B cell (primary cell): Measurements from ENCODE around the gene HHIPL1. TPM values are rescaled to one million over a fixed set of nuclear protein-coding genes. Genes with fewer than 3 reads are reported as not detected.

Experiments
- ATAC-seq: fragments of 200-7000 bp; cut with Tn5 transposase; one replicate; pipeline ENCODE4 v1.10.0; 2021; ENCODE audit warnings: low read depth, mild to moderate bottlenecking, moderate number of reproducible peaks, moderate library complexity
- CTCF ChIA-PET: fragments of 350-600 bp; sonication (Branson Sonifier 250); formaldehyde crosslinking; loops from one replicate; lab custom pipeline; 2021; ENCODE audit warnings: antibody characterized with exemption, inconsistent platforms; lab: Charles Lee
- POLR2A ChIA-PET: fragments of 350-600 bp; sonication (Branson Sonifier 250); formaldehyde crosslinking; loops from one replicate; lab custom pipeline; 2021; ENCODE audit warnings: antibody characterized with exemption; lab: Charles Lee
- DNase-seq: peaks from one replicate; pipeline ENCODE4 v3.0.0; 2013
- H2AFZ ChIP-seq: 2 replicates; pipeline ENCODE4 v1.6.1; 2012; ENCODE audit warnings: mild to moderate bottlenecking, low read depth, low read length; ENCODE audit not compliant: insufficient read depth, poor library complexity, severe bottlenecking
- H3K27ac ChIP-seq, 2 donors: 1 replicate in 1 of 2; 2 replicates in 1 of 2; pipeline ENCODE4 v1.5.1; 2012 to 2013; ENCODE audit warnings: low read length in 2 of 2, mild to moderate bottlenecking in 2 of 2, moderate library complexity in 1 of 2
- H3K27me3 ChIP-seq, 4 experiments: fragments of 200-600 bp in 1 of 4; sonication (generic) in 1 of 4; replicated peaks in 1 of 4; 1 replicate in 2 of 4; 2 replicates in 2 of 4; pipeline versions ENCODE4 v1.6.1 to v1.7.0; 2013 to 2016; ENCODE audit warnings: low read length in 3 of 4, mild to moderate bottlenecking in 2 of 4, mixed read lengths in 1 of 4, moderate library complexity in 1 of 4; ENCODE audit not compliant: insufficient read depth in 4 of 4, control insufficient read depth in 3 of 4; ENCODE audit errors: control extremely low read depth in 1 of 4
- H3K36me3 ChIP-seq, 2 experiments: replicated peaks in 1 of 2; 1 replicate in 1 of 2; 2 replicates in 1 of 2; pipeline versions ENCODE4 v1.6.1 to v1.7.1; 2013; ENCODE audit warnings: low read length in 1 of 2; ENCODE audit not compliant: insufficient read depth in 2 of 2, control insufficient read depth in 1 of 2; ENCODE audit errors: control extremely low read depth in 1 of 2, extremely low read depth in 1 of 2
- H3K4me1 ChIP-seq, 2 donors: fragments of 200-600 bp in 1 of 2; sonication (generic) in 1 of 2; 1 replicate in 1 of 2; 2 replicates in 1 of 2; pipeline versions ENCODE4 v1.5.1 to v1.6.1; 2013 to 2017; ENCODE audit warnings: low read length in 2 of 2; ENCODE audit not compliant: control insufficient read depth in 2 of 2, insufficient read depth in 2 of 2
- H3K4me2 ChIP-seq: replicated peaks from 2 replicates; pipeline ENCODE3; 2012; ENCODE audit warnings: mild to moderate bottlenecking, low read depth, low read length; ENCODE audit not compliant: poor library complexity, severe bottlenecking
- H3K4me3 ChIP-seq, 5 experiments: fragments of 200-600 bp in 1 of 5; sonication (generic) in 1 of 5; 1 replicate in 3 of 5; 2 replicates in 2 of 5; pipeline versions ENCODE4 v1.5.1 to v1.7.0; 2011 to 2016; ENCODE audit warnings: low read length in 4 of 5, mild to moderate bottlenecking in 4 of 5, low read depth in 2 of 5, control low read depth in 1 of 5, moderate library complexity in 1 of 5; ENCODE audit not compliant: insufficient read depth in 1 of 5; ENCODE audit errors: control extremely low read depth in 1 of 5, extremely low read depth in 1 of 5
- H3K79me2 ChIP-seq: fragments of 200-600 bp; sonication (generic); one replicate; pipeline ENCODE4 v1.6.0; 2016; ENCODE audit warnings: low read length; ENCODE audit not compliant: control insufficient read depth, insufficient read depth
- H3K9ac ChIP-seq: fragments of 200-600 bp; sonication (generic); 2 replicates; pipeline ENCODE4 v1.6.1; 2017; ENCODE audit warnings: mild to moderate bottlenecking, low read length, moderate library complexity
- H3K9me3 ChIP-seq, 3 donors: one replicate each; pipeline versions ENCODE4 v1.6.1 to v1.7.1; 2013; ENCODE audit warnings: low read length in 2 of 3; ENCODE audit not compliant: control insufficient read depth in 2 of 3, insufficient read depth in 1 of 3; ENCODE audit errors: control extremely low read depth in 1 of 3
- H4K20me1 ChIP-seq: 2 replicates; pipeline ENCODE4 v1.6.0; 2012; ENCODE audit warnings: mild to moderate bottlenecking, low read length; ENCODE audit not compliant: insufficient read depth, control insufficient read depth, poor library complexity, severe bottlenecking
- H3K27ac Mint-ChIP-seq: one replicate; pipeline ENCODE4 v1.8.0; 2021; ENCODE audit warnings: mixed read lengths
- H3K27me3 Mint-ChIP-seq: one replicate; pipeline ENCODE4 v1.8.0; 2021; ENCODE audit warnings: mixed read lengths
- H3K4me1 Mint-ChIP-seq: one replicate; pipeline ENCODE4 v1.8.0; 2021; ENCODE audit warnings: mixed read lengths
- H3K4me3 Mint-ChIP-seq: one replicate; pipeline ENCODE4 v1.8.0; 2021; ENCODE audit warnings: mixed read lengths
- H3K9me3 Mint-ChIP-seq: one replicate; pipeline ENCODE4 v1.8.0; 2022; ENCODE audit warnings: mixed read lengths; ENCODE audit not compliant: insufficient read depth
- EZH2 ChIP-seq: IDR thresholded peaks from 2 replicates; pipeline ENCODE4 v1.6.1; 2012; ENCODE audit warnings: borderline replicate concordance, low read depth, mild to moderate bottlenecking, moderate library complexity, low read length; ENCODE audit not compliant: insufficient read depth, poor library complexity, severe bottlenecking
- WGBS: methylation state at CpG from one replicate; pipeline ENCODE4 v1.1.5; 2013; ENCODE audit warnings: missing lambda C conversion rate; ENCODE audit not compliant: insufficient coverage; 5-methylcytosine and 5-hydroxymethylcytosine counted together
- intact Hi-C: fragments of 100-400 bp; cut with micrococcal nuclease; formaldehyde crosslinking; loops from one replicate; pipeline ENCODE4 v1.10.0; 2022
- polyA plus RNA-seq: library from polyadenylated mRNA; depleted of rRNA; stranded (reverse); fragments of >200 nt; gene quantifications from 2 replicates; pipeline ENCODE4 v1.2.3, GENCODE V29; 2012
- total RNA-seq, 2 donors: library from RNA; stranded (reverse); fragments of 120-200 nt in 1 of 2; gene quantifications; 1 replicate in 1 of 2; 2 replicates in 1 of 2; pipeline versions ENCODE4 v1.2.3 to v1.2.4, GENCODE V29; 2013 to 2022
- TF ChIP-seq, protein P1 (sequence below): fragments of 200-600 bp; IDR thresholded peaks from one replicate; pipeline ENCODE4 v1.8.0; 2022; ENCODE audit warnings: antibody characterized with exemption, mild to moderate bottlenecking

The HHIPL1 gene
- total and polyA plus RNA-seq, 2 donors (not counting 1 experiment from before 2014, with no cell fraction given), result not detected

DNA sequence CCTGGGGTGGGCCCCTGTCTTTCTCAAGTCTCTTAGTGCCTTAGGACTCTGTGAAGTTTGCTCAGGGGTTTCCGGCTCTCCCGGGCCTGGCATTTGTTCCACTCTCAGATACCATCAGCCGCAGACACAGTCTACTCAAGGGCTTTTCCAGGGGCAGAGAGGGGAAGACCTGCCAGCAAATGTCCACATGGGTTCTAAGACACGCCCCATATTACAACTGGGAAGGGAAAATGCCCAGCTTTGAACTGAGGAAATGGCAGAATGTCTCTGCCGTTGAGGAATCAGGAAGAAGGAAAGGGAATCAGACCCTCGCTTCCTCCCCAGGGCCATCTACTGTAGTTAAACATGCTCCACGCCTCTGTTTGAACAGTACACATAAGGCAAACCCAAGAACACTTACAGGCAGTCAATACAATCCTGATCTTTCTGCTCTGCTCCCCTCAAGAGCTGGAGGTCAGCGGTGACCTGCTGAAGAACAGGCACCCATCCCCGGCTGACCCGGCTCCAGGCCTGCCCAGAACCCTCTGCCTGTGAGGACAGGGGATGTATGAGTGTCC is 48.8 kb upstream of the HHIPL1 start:
- Histone ChIP-seq H4K20me1 (no peaks in the 10 kb centered on the region), H3K9ac (no peak overlapping the region), H3K27me3 (no peaks in the 10 kb centered on the region), H3K36me3 (no peaks in the 10 kb centered on the region), H3K4me3 (no peak overlapping the region), H3K79me2 (no peaks in the 10 kb centered on the region), H3K4me1 (peaks cover 0 to 8% of the 10 kb centered on the region in 2 donors), H3K9me3 (no peaks in the 10 kb centered on the region), H2AFZ (no peak overlapping the region), H3K4me2 (no peak overlapping the region), H3K27ac (no peak overlapping the region)
- Mint-ChIP-seq H3K27me3 (peaks cover 3% of the 10 kb centered on the region), H3K4me1 (peaks cover 9% of the 10 kb centered on the region), H3K9me3 (no peaks in the 10 kb centered on the region), H3K27ac (no peak overlapping the region), H3K4me3 (no peak overlapping the region)
- POLR2A ChIA-PET, result no interaction called here
- ATAC-seq (no peak), DNase-seq (no peak)
- TF ChIP-seq EZH2, result no peak
- TF ChIP-seq, protein P1, sequence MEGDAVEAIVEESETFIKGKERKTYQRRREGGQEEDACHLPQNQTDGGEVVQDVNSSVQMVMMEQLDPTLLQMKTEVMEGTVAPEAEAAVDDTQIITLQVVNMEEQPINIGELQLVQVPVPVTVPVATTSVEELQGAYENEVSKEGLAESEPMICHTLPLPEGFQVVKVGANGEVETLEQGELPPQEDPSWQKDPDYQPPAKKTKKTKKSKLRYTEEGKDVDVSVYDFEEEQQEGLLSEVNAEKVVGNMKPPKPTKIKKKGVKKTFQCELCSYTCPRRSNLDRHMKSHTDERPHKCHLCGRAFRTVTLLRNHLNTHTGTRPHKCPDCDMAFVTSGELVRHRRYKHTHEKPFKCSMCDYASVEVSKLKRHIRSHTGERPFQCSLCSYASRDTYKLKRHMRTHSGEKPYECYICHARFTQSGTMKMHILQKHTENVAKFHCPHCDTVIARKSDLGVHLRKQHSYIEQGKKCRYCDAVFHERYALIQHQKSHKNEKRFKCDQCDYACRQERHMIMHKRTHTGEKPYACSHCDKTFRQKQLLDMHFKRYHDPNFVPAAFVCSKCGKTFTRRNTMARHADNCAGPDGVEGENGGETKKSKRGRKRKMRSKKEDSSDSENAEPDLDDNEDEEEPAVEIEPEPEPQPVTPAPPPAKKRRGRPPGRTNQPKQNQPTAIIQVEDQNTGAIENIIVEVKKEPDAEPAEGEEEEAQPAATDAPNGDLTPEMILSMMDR, result no peak
- 80% methylated on average over 9 of the region's 10 CpGs for WGBS
- intact Hi-C loops, result no loop called here
- CTCF ChIA-PET, result no interaction called here

DNA sequence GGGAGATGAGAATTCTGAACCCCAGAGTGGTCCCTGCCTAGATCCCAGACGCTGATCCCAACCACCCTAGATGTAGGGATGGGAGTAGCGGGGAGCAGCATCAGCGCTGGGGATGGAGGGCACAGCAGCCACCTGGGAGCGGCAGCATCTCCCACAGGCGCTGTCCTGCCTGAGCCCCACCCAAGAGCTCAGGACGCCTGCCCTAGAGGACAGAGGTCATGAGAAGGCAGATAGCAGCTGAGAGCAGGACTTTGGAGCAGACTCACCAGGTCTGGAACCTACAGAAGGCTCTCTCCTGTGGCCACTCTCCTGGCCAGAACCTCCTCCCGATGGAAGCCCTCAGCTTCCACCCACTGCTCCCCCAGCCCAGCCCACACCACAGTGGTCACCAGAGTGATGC is 48.2 kb upstream of the HHIPL1 start:
- Histone ChIP-seq H3K4me1 (peaks cover 0 to 8% of the 10 kb centered on the region in 2 donors), H3K4me2 (no peak overlapping the region), H3K9me3 (no peaks in the 10 kb centered on the region), H3K27ac (no peak overlapping the region), H2AFZ (no peak overlapping the region), H3K4me3 (no peak overlapping the region), H3K36me3 (no peaks in the 10 kb centered on the region), H4K20me1 (no peaks in the 10 kb centered on the region), H3K79me2 (no peaks in the 10 kb centered on the region), H3K27me3 (no peaks in the 10 kb centered on the region), H3K9ac (no peak overlapping the region)
- H3K9me3 Mint-ChIP-seq, result no peaks in the 10 kb centered on the region
- no peak overlapping the region for H3K4me3 Mint-ChIP-seq
- intact Hi-C loops, result no loop called here
- no peak for DNase-seq
- H3K27ac Mint-ChIP-seq, result no peak overlapping the region
- WGBS, result 96% methylated on average over 5 of the region's 7 CpGs
- peaks cover 6% of the 10 kb centered on the region for H3K27me3 Mint-ChIP-seq
- H3K4me1 Mint-ChIP-seq, result peaks cover 11% of the 10 kb centered on the region
- no peak for ATAC-seq
- CTCF ChIA-PET, result no interaction called here
- POLR2A ChIA-PET, result no interaction called here
- TF ChIP-seq, protein P1, result no peak
- TF ChIP-seq EZH2, result no peak
